Endothelial cell of umbilical vein (primary cell): ENCODE results near the gene GJD2. TPM values are rescaled to one million over a fixed set of nuclear protein-coding genes. Genes with fewer than 3 reads are reported as not detected.

Experiments used
- BruUV-seq: library from RNA; stranded (reverse); fragments of 400-500 nt; replicated peaks from 2 replicates; lab custom pipeline; 2021; lab: Mats Ljungman, UMichigan
- CTCF ChIA-PET: fragments of 300-600, 350-600 bp; sonication (Branson Sonifier 250); formaldehyde crosslinking; loops from one replicate; lab custom pipeline; 2021; ENCODE audit warnings: antibody characterized with exemption, inconsistent platforms; lab: Charles Lee
- POLR2A ChIA-PET: fragments of 300-600, 350-600 bp; sonication (Branson Sonifier 250); formaldehyde crosslinking; loops from one replicate; lab custom pipeline; 2021; ENCODE audit warnings: antibody characterized with exemption, inconsistent platforms; lab: Charles Lee
- DNase-seq: peaks from one replicate; pipeline ENCODE4 v3.0.0-alpha.2; 2011; ENCODE audit warnings: low read depth, low spot score
- FAIRE-seq: peaks from 2 replicates; lab custom pipeline; 2011; peaks lifted over from hg19 to GRCh38; lab: Jason Lieb, UNC
- H2AFZ ChIP-seq: 2 replicates; pipeline ENCODE4 v1.6.0; 2012; ENCODE audit warnings: low read depth, low read length, control low read depth, inconsistent platforms
- H3K27ac ChIP-seq: 2 replicates; pipeline ENCODE4 v1.5.1; 2011; ENCODE audit warnings: low read depth, mild to moderate bottlenecking, control low read depth, low read length, moderate library complexity; ENCODE audit not compliant: insufficient read depth
- H3K27me3 ChIP-seq, 2 experiments: 2 replicates each; pipeline versions ENCODE4 v1.6.0 to v1.6.1; 2011; ENCODE audit warnings: low read length in 2 of 2, mixed read lengths in 1 of 2; ENCODE audit not compliant: control insufficient read depth in 2 of 2, insufficient read depth in 2 of 2
- H3K36me3 ChIP-seq, 2 experiments: 2 replicates in 1 of 2; 3 replicates in 1 of 2; pipeline ENCODE4 v1.5.1; 2011; ENCODE audit warnings: low read length in 2 of 2, mild to moderate bottlenecking in 1 of 2, moderate library complexity in 1 of 2; ENCODE audit not compliant: control insufficient read depth in 2 of 2, insufficient read depth in 2 of 2; ENCODE audit errors: extremely low read depth in 1 of 2
- H3K4me1 ChIP-seq: 3 replicates; pipeline ENCODE4 v1.5.1; 2011; ENCODE audit warnings: mild to moderate bottlenecking, low read length; ENCODE audit not compliant: control insufficient read depth, insufficient read depth; ENCODE audit errors: extremely low read depth
- H3K4me2 ChIP-seq: 2 replicates; pipeline ENCODE4 v1.6.1; 2011; ENCODE audit warnings: low read length, control low read depth, mixed read lengths; ENCODE audit not compliant: insufficient read depth
- H3K4me3 ChIP-seq, 3 experiments: fragments of 200-600 bp in 1 of 3; sonication (generic), shearing (Covaris generic) in 1 of 3; replicated peaks in 1 of 3; 2 replicates each; pipeline ENCODE4 v1.5.1; 2011 to 2016; ENCODE audit warnings: control low read depth in 3 of 3, low read length in 3 of 3, mild to moderate bottlenecking in 2 of 3, inconsistent platforms in 1 of 3, low read depth in 1 of 3, moderate library complexity in 1 of 3; ENCODE audit not compliant: insufficient read depth in 1 of 3
- H3K79me2 ChIP-seq: 2 replicates; pipeline ENCODE4 v1.6.0; 2012; ENCODE audit warnings: low read length, inconsistent platforms; ENCODE audit not compliant: control insufficient read depth, insufficient read depth
- H3K9ac ChIP-seq: replicated peaks from 2 replicates; pipeline ENCODE3; 2011; ENCODE audit warnings: low read length, control low read depth; ENCODE audit not compliant: insufficient read depth; ENCODE audit errors: extremely low read depth
- H3K9me1 ChIP-seq: replicated peaks from 3 replicates; pipeline ENCODE4 v1.6.0; 2011; ENCODE audit warnings: mild to moderate bottlenecking, low read length; ENCODE audit not compliant: control insufficient read depth, insufficient read depth; ENCODE audit errors: extremely low read depth
- H3K9me3 ChIP-seq: replicated peaks from 2 replicates; pipeline ENCODE4 v1.5.1; 2012; ENCODE audit warnings: low read length, inconsistent platforms; ENCODE audit not compliant: control insufficient read depth, insufficient read depth
- H4K20me1 ChIP-seq: replicated peaks from 2 replicates; pipeline ENCODE3; 2011; ENCODE audit warnings: mild to moderate bottlenecking, low read length; ENCODE audit not compliant: control insufficient read depth, insufficient read depth; ENCODE audit errors: extremely low read depth
- CTCF ChIP-seq, 2 donors: IDR thresholded peaks; 1 replicate in 1 of 2; 2 replicates in 1 of 2; pipeline ENCODE4 v1.5.1; 2011; ENCODE audit warnings: low read length in 2 of 2, mild to moderate bottlenecking in 2 of 2, moderate library complexity in 2 of 2, control low read depth in 1 of 2, inconsistent platforms in 1 of 2, low read depth in 1 of 2; ENCODE audit not compliant: insufficient read depth in 1 of 2; ENCODE audit errors: extremely low read depth in 1 of 2
- EZH2 ChIP-seq: IDR thresholded peaks from 2 replicates; pipeline ENCODE4 v1.6.1; 2012; ENCODE audit warnings: borderline replicate concordance, low read depth, mild to moderate bottlenecking, moderate library complexity, low read length, inconsistent platforms; ENCODE audit not compliant: severe bottlenecking
- FOS ChIP-seq: IDR thresholded peaks from 2 replicates; pipeline ENCODE4 v1.6.1; 2011; ENCODE audit warnings: mild to moderate bottlenecking, low read length, moderate library complexity, borderline replicate concordance; ENCODE audit not compliant: insufficient read depth
- GATA2 ChIP-seq: IDR thresholded peaks from 2 replicates; pipeline ENCODE4 v1.7.0; 2011; ENCODE audit warnings: low read depth, mild to moderate bottlenecking, moderate library complexity, mixed read lengths, low read length; ENCODE audit not compliant: insufficient read length, insufficient read depth
- JUN ChIP-seq: IDR thresholded peaks from 2 replicates; pipeline ENCODE4 v1.6.1; 2011; ENCODE audit warnings: borderline replicate concordance, low read depth; ENCODE audit not compliant: insufficient read length, insufficient read depth
- MYC ChIP-seq: IDR thresholded peaks from one replicate; pipeline ENCODE4 v1.6.1; 2011; ENCODE audit warnings: mild to moderate bottlenecking, low read depth, low read length
- POLR2A ChIP-seq: IDR thresholded peaks from 2 replicates; pipeline ENCODE4 v1.6.1; 2012; ENCODE audit warnings: low read depth, mild to moderate bottlenecking, control low read depth, low read length
- POLR2AphosphoS5 ChIP-seq: IDR thresholded peaks from 2 replicates; pipeline ENCODE4 v1.6.1; 2012; ENCODE audit warnings: low read depth, mild to moderate bottlenecking, control low read depth, low read length, moderate library complexity; ENCODE audit not compliant: insufficient read depth
- dilution Hi-C: fragments of 300-500 bp; cut with MboI; formaldehyde crosslinking; loops from one replicate; pipeline ENCODE4 v1.15.0; 2019; ENCODE audit warnings: low sequenced_read_pairs; ENCODE audit not compliant: extremely low pct_ligation_motif_present
- intact Hi-C: fragments of 100-400 bp; cut with micrococcal nuclease; formaldehyde crosslinking; loops from one replicate; pipeline ENCODE4 v1.10.0; 2022
- polyA plus RNA-seq, 4 experiments: library from polyadenylated mRNA; depleted of rRNA in 3 of 4; stranded (reverse) in 3 of 4; unstranded in 1 of 4; fragments of >200 nt; gene quantifications; 2 replicates each; pipeline versions ENCODE4 v1.2.1 to v1.2.3, GENCODE V29; 2011 to 2012; ENCODE audit warnings: missing spikeins in 1 of 4
- total RNA-seq: library from RNA; stranded (reverse); gene quantifications from 2 replicates; pipeline ENCODE4 v1.2.3, GENCODE V29; 2021
- TF ChIP-seq, protein P1 (sequence below): IDR thresholded peaks from 2 replicates; pipeline ENCODE4 v1.6.1; 2011; ENCODE audit not compliant: insufficient read depth, insufficient read length

Gene GJD2
- total and polyA plus RNA-seq, 2 donors (not counting 3 experiments of a cell fraction or from before 2014, with no cell fraction given): not detected

GRCh38 chr15:34738002-34738401 is 16.8 kb downstream of the GJD2 start:
- Histone ChIP-seq H3K36me3 (no peaks in the 10 kb centered on the region), H3K79me2 (no peaks in the 10 kb centered on the region), H3K27me3 (peaks cover 11 to 28% of the 10 kb centered on the region in 2 experiments), H3K4me2 (no peak overlapping the region), H2AFZ (no peak overlapping the region), H3K9ac (no peak overlapping the region), H4K20me1 (no peaks in the 10 kb centered on the region), H3K9me3 (no peaks in the 10 kb centered on the region), H3K27ac (no peak overlapping the region), H3K4me3 (no peak overlapping the region), H3K4me1 (no peaks in the 10 kb centered on the region), H3K9me1 (no peaks in the 10 kb centered on the region)
- FAIRE-seq (no peak), DNase-seq (no peak)
- ChIA-PET POLR2A (no interaction called here), CTCF (interaction anchor here (1.5 kb wide), 1 partner anchor 29 kb away, joined by 5 read pairs; no protein-coding TSS in a partner anchor)
- TF ChIP-seq GATA2 (no peak), EZH2 (no peak)
- intact Hi-C loops (no loop called here), dilution Hi-C loops (no loop called here)
- BruUV-seq: no TSS peak

DNA sequence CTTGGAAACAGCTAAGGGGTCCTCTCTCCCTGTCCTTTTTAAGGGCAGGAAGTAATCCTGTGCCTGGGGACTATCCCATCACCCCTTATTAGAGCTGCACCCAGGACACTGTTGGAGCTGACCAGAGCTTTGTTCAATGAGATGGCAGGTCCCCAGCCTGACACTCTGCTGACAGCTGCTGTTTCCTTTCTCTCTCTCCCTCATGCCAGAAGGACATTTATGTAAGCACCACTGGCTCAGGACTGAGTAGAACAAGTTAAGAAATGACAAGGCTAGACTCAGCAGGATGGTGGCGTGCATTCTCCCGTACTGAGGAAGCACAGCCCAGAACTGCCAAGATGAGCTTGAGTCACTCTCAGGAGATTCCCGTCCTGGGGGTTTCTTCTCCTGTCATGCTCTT is 17.3 kb downstream of the GJD2 start:
- no peaks in the 10 kb centered on the region for H3K79me2 ChIP-seq
- H3K27ac ChIP-seq: no peak overlapping the region
- no peak for DNase-seq
- intact Hi-C loops (no loop called here), dilution Hi-C loops (no loop called here)
- FAIRE-seq: no peak
- peaks cover 11 to 28% of the 10 kb centered on the region in 2 experiments for H3K27me3 ChIP-seq
- ChIA-PET CTCF (interaction anchor here (0.6 to 1.5 kb wide), 2 partner anchors 8 to 29 kb away, joined by 3 to 5 read pairs; no protein-coding TSS in a partner anchor), POLR2A (no interaction called here)
- BruUV-seq: no TSS peak
- H3K9ac ChIP-seq: no peak overlapping the region
- TF ChIP-seq POLR2A (no peak), EZH2 (no peak), FOS (no peak), POLR2AphosphoS5 (no peak), CTCF (IDR thresholded peaks at IDR 0.05; ENCODE audit: extremely low read depth in 1 of 2, insufficient read depth in 1 of 2, low read depth in 1 of 2, low read length in 2 of 2) (no peak), JUN (no peak), GATA2 (no peak), MYC (no peak)
- TF ChIP-seq, protein P1, sequence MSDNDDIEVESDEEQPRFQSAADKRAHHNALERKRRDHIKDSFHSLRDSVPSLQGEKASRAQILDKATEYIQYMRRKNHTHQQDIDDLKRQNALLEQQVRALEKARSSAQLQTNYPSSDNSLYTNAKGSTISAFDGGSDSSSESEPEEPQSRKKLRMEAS: no peak
- no peaks in the 10 kb centered on the region for H3K9me3 ChIP-seq
- H2AFZ ChIP-seq: no peak overlapping the region
- no peaks in the 10 kb centered on the region for H3K4me1 ChIP-seq
- H3K36me3 ChIP-seq: no peaks in the 10 kb centered on the region
- no peaks in the 10 kb centered on the region for H3K9me1 ChIP-seq
- H3K4me3 ChIP-seq: no peak overlapping the region
- no peaks in the 10 kb centered on the region for H4K20me1 ChIP-seq
- H3K4me2 ChIP-seq: no peak overlapping the region
